HPDE6-E6E7 (cell line): ENCODE data around the gene HSDL1.

Experiments
- DNase-seq: peaks from one replicate; pipeline ENCODE4 v3.0.0; 2011; ENCODE audit warnings: missing footprints; ENCODE audit errors: extremely low spot score

HSDL1 gene

DNA sequence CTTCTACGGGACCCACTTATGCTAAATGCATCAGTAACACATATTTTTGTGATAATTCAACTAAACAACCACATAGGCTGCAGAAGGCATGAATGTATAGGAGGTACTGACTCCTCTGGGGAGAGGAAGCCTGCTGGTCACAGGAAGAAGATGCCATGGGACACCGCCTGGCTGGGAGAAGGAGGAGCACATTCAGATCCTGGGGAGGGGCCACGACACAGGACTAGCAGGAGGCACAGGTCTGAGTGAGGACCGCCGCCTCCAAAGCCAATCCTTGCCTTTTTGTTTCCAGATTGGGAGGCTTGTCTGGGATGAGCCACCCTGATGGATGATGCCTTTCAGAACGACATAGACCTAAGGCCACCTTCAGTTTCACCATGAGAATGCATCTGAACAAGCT is 62.9 kb downstream of the HSDL1 start:
- DNase-seq = no peak

DNA sequence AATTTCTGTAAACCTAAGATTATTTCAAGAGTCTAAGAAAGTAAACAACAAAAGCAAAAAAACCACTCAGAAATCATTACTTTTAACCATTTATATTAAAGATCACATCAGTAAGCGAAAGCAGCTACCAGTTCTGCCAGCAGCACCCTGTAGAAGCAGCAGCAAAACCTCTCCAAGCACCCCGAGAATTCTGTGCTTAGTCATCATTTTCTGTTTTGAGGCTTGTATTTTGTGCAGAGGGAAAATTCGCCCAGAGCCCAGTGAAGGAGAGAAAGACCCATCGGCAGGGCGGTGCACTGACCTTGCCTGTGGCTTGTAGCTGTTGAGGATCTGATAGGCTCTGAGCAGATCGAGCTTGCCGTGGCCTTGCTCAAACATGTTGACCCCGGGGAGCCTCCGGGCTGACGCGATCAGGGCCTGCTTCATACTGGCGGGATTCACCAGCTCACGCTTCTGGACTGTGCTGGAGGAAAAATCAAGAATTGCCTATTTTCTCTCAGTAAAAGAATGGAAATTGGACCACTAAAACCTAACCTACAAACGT is 63.5 kb downstream of the HSDL1 start:
- no peak for DNase-seq

GRCh38 chr16:84080813-84081212 is 64.2 kb downstream of the HSDL1 start:
- no peak for DNase-seq

DNA sequence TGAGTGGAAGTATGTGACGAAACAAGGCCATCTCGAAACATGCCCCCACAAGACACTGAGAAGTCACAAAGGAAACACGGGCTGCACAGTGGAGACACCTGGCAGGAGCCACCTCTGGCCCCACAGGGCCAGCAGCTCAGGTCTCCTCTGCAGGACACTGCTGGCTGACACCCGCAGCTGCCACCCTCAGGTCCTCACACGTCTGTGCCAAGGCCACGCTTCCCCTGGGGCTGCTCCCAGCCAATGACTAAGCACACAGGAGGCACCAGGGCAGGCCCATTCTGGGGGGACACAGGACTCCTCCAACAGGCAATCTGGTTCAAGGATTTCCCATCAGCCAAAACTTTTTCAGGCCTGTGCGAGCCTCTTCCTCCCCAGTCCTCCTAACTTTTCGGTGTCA is 64.6 kb downstream of the HSDL1 start:
- DNase-seq = no peak

DNA sequence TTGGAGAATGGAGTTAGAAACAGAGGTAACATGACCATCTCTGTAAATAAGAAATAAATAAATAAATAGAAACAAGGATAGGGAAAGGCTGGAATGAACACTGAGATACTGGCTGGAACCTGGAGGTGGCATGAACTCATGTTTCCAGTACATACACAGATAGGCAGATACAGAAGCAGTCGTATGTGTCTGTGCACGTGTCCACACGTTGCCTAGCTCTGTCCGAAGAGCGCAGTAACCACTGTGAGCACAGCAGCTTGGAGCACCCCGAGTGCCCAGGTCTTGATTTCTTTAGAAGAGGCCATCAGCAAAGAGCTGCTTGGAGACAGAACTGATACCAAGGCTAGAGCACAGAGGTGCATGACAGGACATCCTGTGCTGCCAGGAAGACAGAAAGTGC is 65.3 kb downstream of the HSDL1 start:
- DNase-seq = no peak

DNA sequence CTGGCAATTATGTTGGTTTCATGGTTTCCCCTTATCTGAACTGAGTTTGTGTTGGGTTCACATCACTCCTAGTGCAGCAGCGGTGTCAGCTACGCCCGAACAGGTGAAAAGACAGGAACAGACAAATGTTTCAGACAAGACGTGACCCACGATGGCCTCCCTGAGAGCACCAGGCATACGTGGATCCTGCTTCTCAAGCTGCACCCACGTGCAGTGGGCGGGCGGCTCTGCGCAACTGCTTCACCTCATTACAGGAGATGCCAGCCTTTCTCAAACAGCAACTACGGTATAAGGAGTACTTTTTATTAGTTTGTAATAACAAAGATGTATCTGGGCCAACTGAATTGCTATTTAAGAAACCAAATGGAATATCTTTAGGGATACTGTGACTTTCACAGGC is 69.6 kb downstream of the HSDL1 start:
- DNase-seq = no peak

GRCh38 chr16:84074721-84075120 is 70.3 kb downstream of the HSDL1 start:
- DNase-seq = no peak
